GM19099 (cell line): ENCODE results near the gene CARD9.

Experiments used
- POLR2A ChIP-seq: IDR thresholded peaks from 3 replicates; pipeline ENCODE4 v1.6.1; 2011; ENCODE audit warnings: low read depth; ENCODE audit not compliant: insufficient read length; ENCODE audit errors: extremely low read depth

CARD9 gene

GRCh38 chr9:136403915-136404800, 30.7 kb upstream of the CARD9 start:
- no peak for TF ChIP-seq POLR2A

- peak; percentile 32 for TF ChIP-seq POLR2A
Measured at GRCh38 chr9:136403538-136403914, 30.1 kb upstream of the CARD9 start.

- no peak for TF ChIP-seq POLR2A
Measured at GRCh38 chr9:136402067-136402466, 28.6 kb upstream of the CARD9 start.

- TF ChIP-seq POLR2A = no peak
Measured at GRCh38 chr9:136401173-136401922, 27.9 kb upstream of the CARD9 start.

- TF ChIP-seq POLR2A = peak; percentile 89
Measured at GRCh38 chr9:136400038-136400834, 26.8 kb upstream of the CARD9 start, which contains the start of gene SNAPC4. SNAPC4 (minus strand) TSS chr9:136400170; CDS start chr9:136398428, 1,742 bp downstream.

- TF ChIP-seq POLR2A = no peak
Measured at GRCh38 chr9:136399176-136400037, 25.9 kb upstream of the CARD9 start.

GRCh38 chr9:136398286-136398685, 24.8 kb upstream of the CARD9 start:
- TF ChIP-seq POLR2A = no peak

- TF ChIP-seq POLR2A = no peak
Measured at GRCh38 chr9:136397643-136398042, 24.2 kb upstream of the CARD9 start.

GRCh38 chr9:136396219-136396515, 22.7 kb upstream of the CARD9 start:
- TF ChIP-seq POLR2A = no peak

GRCh38 chr9:136395345-136396218, 22.1 kb upstream of the CARD9 start:
- TF ChIP-seq POLR2A = no peak

- no peak for TF ChIP-seq POLR2A
Measured at GRCh38 chr9:136395020-136395340, 21.5 kb upstream of the CARD9 start.

GRCh38 chr9:136394312-136395019, 21.0 kb upstream of the CARD9 start:
- no peak for TF ChIP-seq POLR2A

GRCh38 chr9:136393531-136393930, 20.1 kb upstream of the CARD9 start:
- no peak for TF ChIP-seq POLR2A
